A673 (cell line): ENCODE data around the gene B4GALT3.

Source experiments
- EZH2 ChIP-seq: fragments of 200-600 bp; sonication (generic); IDR thresholded peaks from 2 replicates; pipeline ENCODE4 v1.6.1; 2017; ENCODE audit warnings: borderline replicate concordance, low read depth, mild to moderate bottlenecking, mixed read lengths, antibody characterized with exemption, low read length; ENCODE audit not compliant: poor library complexity, severe bottlenecking
- TF ChIP-seq, protein P1 (sequence below): fragments of 300-800, 200-600 bp; sonication (generic); conservative IDR thresholded peaks from 2 replicates; pipeline ENCODE4 v1.5.1; 2017; ENCODE audit warnings: low read depth, mild to moderate bottlenecking, antibody characterized with exemption, low read length, moderate library complexity, mixed read lengths

DNA sequence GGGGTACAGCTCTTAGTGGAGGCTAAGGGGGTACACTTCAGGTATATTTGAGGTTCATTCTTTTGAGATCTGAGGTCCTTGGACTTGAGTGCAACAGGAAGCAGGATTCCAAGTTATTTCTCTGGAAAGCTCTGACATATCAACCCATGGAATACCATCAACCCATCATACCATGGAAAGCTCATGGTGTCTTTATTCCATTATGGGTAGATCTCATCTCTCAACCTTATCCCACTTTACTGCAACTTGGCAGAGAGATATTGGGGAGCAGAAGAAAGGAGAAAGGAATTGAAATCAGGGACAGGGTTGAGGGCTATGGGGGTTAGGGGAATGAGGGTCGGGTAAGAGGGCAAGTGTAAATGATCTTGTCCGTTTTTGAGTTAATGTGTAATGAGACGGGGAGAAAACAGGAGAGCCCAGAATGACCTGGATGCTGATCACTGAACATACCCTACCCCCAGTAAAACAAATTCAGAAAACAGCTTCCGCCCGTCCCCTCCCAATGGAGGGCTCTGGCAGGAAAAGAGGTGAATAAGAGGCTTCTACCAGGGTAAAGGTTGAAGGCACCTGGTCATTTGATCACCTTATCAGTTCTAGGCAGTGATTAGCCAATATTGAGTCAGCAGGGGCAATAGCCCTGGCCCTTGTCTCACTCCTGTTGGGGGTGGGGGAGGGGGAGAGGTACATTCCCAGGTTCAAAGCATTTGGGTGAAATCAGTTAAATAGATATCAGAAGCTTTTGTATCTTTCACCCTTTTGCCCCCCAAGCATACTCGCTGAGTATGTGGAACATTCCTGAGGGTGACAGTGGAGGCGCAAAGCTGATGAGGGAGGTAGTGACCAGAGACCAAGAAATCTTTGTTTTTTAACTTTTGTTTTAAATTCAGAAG is 46.7 kb upstream of the B4GALT3 start:
- TF ChIP-seq, protein P1, sequence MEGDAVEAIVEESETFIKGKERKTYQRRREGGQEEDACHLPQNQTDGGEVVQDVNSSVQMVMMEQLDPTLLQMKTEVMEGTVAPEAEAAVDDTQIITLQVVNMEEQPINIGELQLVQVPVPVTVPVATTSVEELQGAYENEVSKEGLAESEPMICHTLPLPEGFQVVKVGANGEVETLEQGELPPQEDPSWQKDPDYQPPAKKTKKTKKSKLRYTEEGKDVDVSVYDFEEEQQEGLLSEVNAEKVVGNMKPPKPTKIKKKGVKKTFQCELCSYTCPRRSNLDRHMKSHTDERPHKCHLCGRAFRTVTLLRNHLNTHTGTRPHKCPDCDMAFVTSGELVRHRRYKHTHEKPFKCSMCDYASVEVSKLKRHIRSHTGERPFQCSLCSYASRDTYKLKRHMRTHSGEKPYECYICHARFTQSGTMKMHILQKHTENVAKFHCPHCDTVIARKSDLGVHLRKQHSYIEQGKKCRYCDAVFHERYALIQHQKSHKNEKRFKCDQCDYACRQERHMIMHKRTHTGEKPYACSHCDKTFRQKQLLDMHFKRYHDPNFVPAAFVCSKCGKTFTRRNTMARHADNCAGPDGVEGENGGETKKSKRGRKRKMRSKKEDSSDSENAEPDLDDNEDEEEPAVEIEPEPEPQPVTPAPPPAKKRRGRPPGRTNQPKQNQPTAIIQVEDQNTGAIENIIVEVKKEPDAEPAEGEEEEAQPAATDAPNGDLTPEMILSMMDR = no peak
- no peak for TF ChIP-seq EZH2
